Jurkat, Clone E6-1 (cell line): Measurements from ENCODE around the gene MIS12. TPM values are rescaled to one million over a fixed set of nuclear protein-coding genes. Genes with fewer than 3 reads are reported as not detected.

ENCODE experiments used
- DNase-seq: peaks from one replicate; pipeline ENCODE4 v3.0.0-alpha.2; 2011; ENCODE audit warnings: low read depth, low spot score
- H3K4me3 ChIP-seq: 2 replicates; pipeline ENCODE4 v1.5.1; 2011; ENCODE audit warnings: mild to moderate bottlenecking, low read length, control low read depth, moderate library complexity
- polyA plus RNA-seq: library from polyadenylated mRNA; unstranded; fragments of >200 nt; gene quantifications from one replicate; pipeline ENCODE4 v1.2.1, GENCODE V29; 2012; ENCODE audit warnings: missing spikeins; ENCODE audit not compliant: insufficient read length, insufficient read depth

MIS12 gene
- 28.9 TPM for polyA plus RNA-seq

GRCh38 chr17:5486206-5487124 is at the start of gene MIS12:
Gene MIS12, plus strand, starts transcription at chr17:5486566. Its CDS starts 2,297 bp downstream, at chr17:5488863.
- peak within 1 kb of the TSS; percentile 92 for H3K4me3 ChIP-seq
- peak; percentile 98 for DNase-seq

GRCh38 chr17:5437721-5438317 is 48.5 kb upstream of the MIS12 start:
- no peak for DNase-seq
- peak overlapping the region; percentile 95 for H3K4me3 ChIP-seq

- DNase-seq = peak; percentile 91
- peak within 1 kb of the TSS; percentile 95 for H3K4me3 ChIP-seq
Observed at GRCh38 chr17:5438716-5439445, 47.5 kb upstream of the MIS12 start, which contains the start of gene C1QBP. Gene C1QBP, minus strand, starts transcription at chr17:5439155. Its CDS starts 82 bp downstream, at chr17:5439073.

- peak overlapping the region; percentile 95 for H3K4me3 ChIP-seq
- DNase-seq = no peak
Observed at GRCh38 chr17:5439446-5439764, 47.0 kb upstream of the MIS12 start.

- no peak overlapping the region for H3K4me3 ChIP-seq
- no peak for DNase-seq
Observed at GRCh38 chr17:5443728-5444127, 42.6 kb upstream of the MIS12 start.

GRCh38 chr17:5444209-5444608 is 42.2 kb upstream of the MIS12 start:
- DNase-seq = no peak

GRCh38 chr17:5446786-5447185 is 39.6 kb upstream of the MIS12 start:
- H3K4me3 ChIP-seq = no peak overlapping the region
- no peak for DNase-seq

More at GRCh38 chr17:5444209-5444608, 42.2 kb upstream of the MIS12 start:
- H3K4me3 ChIP-seq = no peak overlapping the region

- H3K4me3 ChIP-seq = no peak overlapping the region
- DNase-seq = peak; percentile 31
Observed at GRCh38 chr17:5464717-5465507, 21.5 kb upstream of the MIS12 start.

- DNase-seq = no peak
- H3K4me3 ChIP-seq = no peak overlapping the region
Observed at GRCh38 chr17:5466295-5466694, 20.1 kb upstream of the MIS12 start.

- no peak for DNase-seq
Observed at GRCh38 chr17:5467416-5467815, 18.9 kb upstream of the MIS12 start.

GRCh38 chr17:5468075-5468473 is 18.3 kb upstream of the MIS12 start:
- DNase-seq = no peak
- H3K4me3 ChIP-seq = peak overlapping the region; percentile 91

More at GRCh38 chr17:5467416-5467815, 18.9 kb upstream of the MIS12 start:
- H3K4me3 ChIP-seq = peak overlapping the region; percentile 91

GRCh38 chr17:5472511-5472910 is 13.9 kb upstream of the MIS12 start:
- no peak overlapping the region for H3K4me3 ChIP-seq
- no peak for DNase-seq

- no peak for DNase-seq
- no peak overlapping the region for H3K4me3 ChIP-seq
Observed at GRCh38 chr17:5473906-5474305, 12.5 kb upstream of the MIS12 start.

- no peak overlapping the region for H3K4me3 ChIP-seq
- no peak for DNase-seq
Observed at GRCh38 chr17:5478992-5479391, 7.4 kb upstream of the MIS12 start.

- H3K4me3 ChIP-seq = no peak overlapping the region
- no peak for DNase-seq
Observed at GRCh38 chr17:5480962-5481361, 5.4 kb upstream of the MIS12 start.

GRCh38 chr17:5481451-5481850 is 4.9 kb upstream of the MIS12 start:
- DNase-seq = no peak
- H3K4me3 ChIP-seq = no peak overlapping the region

- no peak for DNase-seq
- H3K4me3 ChIP-seq = peak within 1 kb of the TSS; percentile 92
Observed at GRCh38 chr17:5485270-5486205, 828 bp upstream of the MIS12 start, which contains the start of gene DERL2. Gene DERL2, minus strand, starts transcription at chr17:5486178. Its CDS starts 17 bp downstream, at chr17:5486161.

GRCh38 chr17:5488752-5489151 is 2.4 kb downstream of the MIS12 start:
- DNase-seq = no peak
- no peak overlapping the region for H3K4me3 ChIP-seq
